Measurements from ENCODE around the gene ZNF563.
"Not testable (repeated sequence)": the region's sequence is repeated elsewhere in the genome, so short reads cannot be mapped to it uniquely, and the experiment has no call there.

The ZNF563 gene

GRCh38 chr19:12333162-12334159 is at the start of gene ZNF563:
Gene ZNF563 (minus strand): TSS chr19:12333633. CDS start chr19:12333482, 151 bp downstream.
- peak; percentile 97 for DNase-seq

- DNase-seq, result no peak
Measured at GRCh38 chr19:12380444-12380737, 47.0 kb upstream of the ZNF563 start.

GRCh38 chr19:12379732-12380443 is 46.5 kb upstream of the ZNF563 start:
- DNase-seq, result no peak

GRCh38 chr19:12374026-12374425 is 40.6 kb upstream of the ZNF563 start:
- no peak for DNase-seq

- peak; percentile 80 for DNase-seq
Measured at GRCh38 chr19:12365236-12366162, 32.1 kb upstream of the ZNF563 start, which contains the start of gene ZNF442. Gene ZNF442 (minus strand): TSS chr19:12365683. CDS start chr19:12363631, 2,052 bp downstream.

- peak; percentile 2 for DNase-seq
Measured at GRCh38 chr19:12364391-12365235, 31.2 kb upstream of the ZNF563 start.

- not testable (repeated sequence) for DNase-seq
Measured at GRCh38 chr19:12362236-12362635, 28.8 kb upstream of the ZNF563 start.

- no peak for DNase-seq
Measured at GRCh38 chr19:12353375-12353774, 19.9 kb upstream of the ZNF563 start.

GRCh38 chr19:12350890-12351197 is 17.4 kb upstream of the ZNF563 start:
- no peak for DNase-seq

- no peak for DNase-seq
Measured at GRCh38 chr19:12350185-12350889, 16.9 kb upstream of the ZNF563 start.

- DNase-seq, result no peak
Measured at GRCh38 chr19:12346896-12347295, 13.5 kb upstream of the ZNF563 start.

GRCh38 chr19:12345197-12345596 is 11.8 kb upstream of the ZNF563 start:
- DNase-seq, result no peak

GRCh38 chr19:12331211-12331941 is 2.1 kb downstream of the ZNF563 start:
- DNase-seq, result peak; percentile 59

GRCh38 chr19:12330340-12330739 is 3.1 kb downstream of the ZNF563 start:
- no peak for DNase-seq

GRCh38 chr19:12325690-12326089 is 7.7 kb downstream of the ZNF563 start:
- DNase-seq, result no peak

- no peak for DNase-seq
Measured at GRCh38 chr19:12318782-12319413, 14.5 kb downstream of the ZNF563 start.

GRCh38 chr19:12314553-12314952 is 18.9 kb downstream of the ZNF563 start:
- no peak for DNase-seq

GRCh38 chr19:12308891-12309290 is 24.5 kb downstream of the ZNF563 start:
- DNase-seq, result not testable (repeated sequence)

GRCh38 chr19:12295191-12295590 is 38.2 kb downstream of the ZNF563 start:
- DNase-seq, result no peak

Measured in stimulated activated CD4-positive, alpha-beta T cell treated with anti-CD3 and anti-CD28 coated beads, Interleukin-12 subunit alpha, Interleukin-12 subunit beta, amount 100 ng/mL, for 4 hours (primary cell).